ENCODE data around the gene RGS7. TPM values are rescaled to one million over a fixed set of nuclear protein-coding genes. Genes with fewer than 3 reads are reported as not detected.

RGS7 gene
- total and polyA plus RNA-seq, 10 donors, result 0.09 to 1.8 (median 0.72) TPM; not detected in 1

- Histone ChIP-seq H3K9me3 (no peaks in the 10 kb centered on the region), H3K27me3 (replicated peaks in 1 of 7) (no peaks in the 10 kb centered on the region), H3K27ac (no peak overlapping the region), H3K36me3 (no peaks in the 10 kb centered on the region), H3K4me3 (no peak overlapping the region), H3K4me1 (no peaks in the 10 kb centered on the region)
- no peak for DNase-seq
- intact Hi-C loops (cut with DNase I; ENCODE audit: low total_unique reads), result no loop called here
- TF ChIP-seq POLR2A (IDR thresholded peaks at IDR 0.05) (no peak), POLR2AphosphoS5 (IDR thresholded peaks at IDR 0.05) (no peak), CTCF (IDR thresholded peaks at IDR 0.05 in 8 of 11, conservative IDR thresholded peaks at IDR 0.05 in 3 of 11) (no peak)
- 75 to 85% (median 79%) methylated on average over 2 of the region's 2 CpGs for WGBS, 5 donors
Measured at GRCh38 chr1:241332987-241333386, 24.0 kb downstream of the RGS7 start.

DNA sequence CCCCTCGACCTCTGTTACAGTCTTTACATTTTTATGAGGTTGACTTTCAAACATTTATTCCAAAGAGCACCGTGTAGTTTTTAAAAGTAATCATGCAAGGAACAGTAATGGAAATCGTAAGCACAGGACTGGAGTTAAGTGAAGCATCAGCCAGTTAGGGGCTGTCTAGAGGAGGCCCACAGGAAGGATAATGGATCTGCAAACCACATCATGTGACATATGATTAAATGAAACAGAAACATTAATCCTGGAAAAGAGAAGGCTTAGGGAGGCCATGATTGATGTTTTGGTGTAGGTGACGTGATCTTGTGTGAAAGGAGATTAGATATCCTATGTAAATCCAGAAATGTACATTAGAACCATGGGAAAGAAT lies 25.0 kb downstream of the RGS7 start:
- H3K27me3 ChIP-seq (replicated peaks in 1 of 7), result no peaks in the 10 kb centered on the region
- no peaks in the 10 kb centered on the region for H3K4me1 ChIP-seq
- H3K36me3 ChIP-seq, result no peaks in the 10 kb centered on the region
- intact Hi-C loops (cut with DNase I; ENCODE audit: low total_unique reads), result no loop called here
- no peak for DNase-seq
- no peaks in the 10 kb centered on the region for H3K9me3 ChIP-seq
- H3K4me3 ChIP-seq, result no peak overlapping the region
- TF ChIP-seq POLR2A (IDR thresholded peaks at IDR 0.05), result no peak
- TF ChIP-seq POLR2AphosphoS5 (IDR thresholded peaks at IDR 0.05), result no peak
- 59 to 67% (median 66%) methylated on average over 4 of the region's 4 CpGs for WGBS, 5 donors
- no peak overlapping the region for H3K27ac ChIP-seq

DNA sequence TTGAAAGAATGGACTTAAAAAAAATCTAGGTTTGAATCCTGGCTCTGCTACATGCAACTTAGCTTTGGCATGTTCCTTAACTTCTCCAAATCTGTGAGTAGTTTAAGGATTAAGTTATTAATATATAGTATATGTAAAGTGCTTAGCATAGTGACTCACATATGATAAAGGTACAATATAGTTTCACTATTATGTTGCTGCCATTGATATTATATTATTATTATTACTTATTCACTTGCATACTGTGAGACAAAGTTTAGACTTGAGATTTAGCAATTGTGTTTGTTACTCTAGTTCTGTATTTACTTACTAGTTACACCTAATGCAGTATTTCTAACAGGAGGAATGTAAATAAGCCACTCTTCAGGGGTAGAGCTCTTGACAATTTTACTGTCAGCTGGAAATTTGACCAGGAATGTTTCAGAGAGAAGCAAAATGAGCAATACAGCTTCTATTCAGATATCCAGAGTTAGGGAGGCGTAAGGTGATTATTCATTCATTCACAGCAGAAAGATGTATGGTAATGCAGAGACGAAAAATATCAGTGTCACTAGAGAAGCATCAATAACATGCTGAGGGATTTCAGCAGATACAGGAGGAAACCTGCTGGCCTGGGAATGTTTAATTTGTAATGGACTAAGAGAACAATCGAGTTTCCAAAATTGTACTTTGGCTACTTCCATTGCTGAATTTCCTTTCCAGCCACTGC lies 25.5 kb downstream of the RGS7 start:
- Histone ChIP-seq H3K9me3 (no peaks in the 10 kb centered on the region), H3K27me3 (replicated peaks in 1 of 7) (no peaks in the 10 kb centered on the region), H3K4me1 (no peaks in the 10 kb centered on the region), H3K4me3 (no peak overlapping the region), H3K36me3 (no peaks in the 10 kb centered on the region), H3K27ac (no peak overlapping the region)
- DNase-seq, result no peak
- intact Hi-C loops (cut with DNase I; ENCODE audit: low total_unique reads), result no loop called here
- WGBS, 5 donors, result 68 to 83% (median 79%) methylated on average over 3 of the region's 3 CpGs
- no peak for TF ChIP-seq CTCF (IDR thresholded peaks at IDR 0.05 in 8 of 11, conservative IDR thresholded peaks at IDR 0.05 in 3 of 11)
- TF ChIP-seq POLR2A (IDR thresholded peaks at IDR 0.05), result no peak
- TF ChIP-seq POLR2AphosphoS5 (IDR thresholded peaks at IDR 0.05), result no peak

DNA sequence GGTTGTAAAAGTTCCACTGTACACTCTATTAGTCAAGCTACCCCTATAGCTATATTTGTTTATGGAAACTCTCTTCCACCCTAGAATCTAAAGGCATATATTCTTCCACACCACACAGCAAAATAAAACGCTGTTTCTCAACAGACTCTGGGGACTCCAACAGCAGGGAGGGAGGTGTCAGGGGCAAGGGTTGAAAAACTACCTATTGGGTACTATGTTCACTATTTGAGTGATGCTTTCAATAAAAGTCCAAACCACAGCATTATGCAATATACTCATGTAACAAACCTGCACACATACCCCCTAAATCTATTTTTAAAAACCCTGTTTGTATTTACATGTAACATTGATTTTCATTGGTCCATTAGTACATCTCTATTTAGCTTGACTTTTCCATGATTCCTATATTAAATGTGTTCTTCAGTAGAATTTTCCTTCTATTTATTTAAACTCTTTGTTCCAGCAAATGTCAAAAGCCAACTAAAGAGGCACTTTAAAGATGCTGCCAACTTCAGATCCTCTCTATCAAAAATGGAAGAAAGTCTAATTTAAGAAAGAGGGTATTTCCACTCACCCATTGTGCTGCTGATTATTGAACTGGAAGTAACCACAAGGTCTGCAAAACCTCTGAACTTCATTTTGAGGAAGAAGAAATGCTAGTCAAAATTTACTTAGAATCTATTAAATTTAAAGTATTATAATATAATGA lies 26.2 kb downstream of the RGS7 start:
- Histone ChIP-seq H3K4me3 (no peak overlapping the region), H3K27ac (peak overlapping the region in 3 of 8 donors; percentile 24 to 54 (median 52)), H3K27me3 (replicated peaks in 1 of 7) (no peaks in the 10 kb centered on the region), H3K4me1 (no peaks in the 10 kb centered on the region), H3K36me3 (no peaks in the 10 kb centered on the region), H3K9me3 (no peaks in the 10 kb centered on the region)
- DNase-seq, result no peak
- TF ChIP-seq CTCF (IDR thresholded peaks at IDR 0.05 in 8 of 11, conservative IDR thresholded peaks at IDR 0.05 in 3 of 11) (no peak), POLR2AphosphoS5 (IDR thresholded peaks at IDR 0.05) (no peak), POLR2A (IDR thresholded peaks at IDR 0.05) (no peak)
- 50 to 76% (median 63%) methylated on average over 1 of the region's 1 CpG for WGBS, 5 donors
- intact Hi-C loops (cut with DNase I; ENCODE audit: low total_unique reads), result no loop called here
